ENCODE measurements around the gene STPG4. TPM values are rescaled to one million over a fixed set of nuclear protein-coding genes. Genes with fewer than 3 reads are reported as not detected.

The STPG4 gene
- total and polyA plus RNA-seq, 7 donors, result 0.03 TPM; not detected in 6

DNA sequence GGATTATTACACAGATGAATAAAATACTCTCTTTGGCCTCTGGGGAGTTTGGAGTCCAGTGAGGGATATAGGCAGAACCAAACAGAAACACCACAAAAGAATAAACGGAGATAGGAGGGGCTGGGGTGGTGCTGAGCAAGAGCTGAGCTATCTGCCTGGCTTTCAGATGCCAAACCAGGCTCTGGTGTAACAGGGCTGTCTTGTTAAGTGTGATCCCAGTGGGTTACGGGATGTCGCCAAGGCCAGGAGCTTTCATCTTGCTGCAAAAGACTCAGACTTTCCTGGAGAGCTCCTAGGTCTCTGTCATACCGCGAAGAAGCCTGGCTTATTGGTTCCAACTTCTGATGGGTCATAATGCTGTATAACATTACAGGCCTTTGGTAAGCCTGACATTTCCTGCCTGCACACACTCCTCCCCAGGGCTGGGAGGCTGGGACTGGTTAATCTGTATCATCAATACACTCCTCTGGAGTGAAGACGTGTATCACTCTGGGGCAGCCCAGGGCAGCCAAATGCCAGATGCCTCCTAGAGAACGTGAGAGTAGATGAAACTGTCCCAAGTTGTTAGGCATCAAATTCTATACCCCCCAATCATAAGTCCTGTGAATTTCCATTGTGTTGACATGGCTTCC lies 60.5 kb downstream of the STPG4 start:
- 75 to 83% (median 78%) methylated on average over 7 of the region's 7 CpGs for WGBS, 3 donors
- intact Hi-C loops (cut with DNase I), result no loop called here
- no peak for DNase-seq

DNA sequence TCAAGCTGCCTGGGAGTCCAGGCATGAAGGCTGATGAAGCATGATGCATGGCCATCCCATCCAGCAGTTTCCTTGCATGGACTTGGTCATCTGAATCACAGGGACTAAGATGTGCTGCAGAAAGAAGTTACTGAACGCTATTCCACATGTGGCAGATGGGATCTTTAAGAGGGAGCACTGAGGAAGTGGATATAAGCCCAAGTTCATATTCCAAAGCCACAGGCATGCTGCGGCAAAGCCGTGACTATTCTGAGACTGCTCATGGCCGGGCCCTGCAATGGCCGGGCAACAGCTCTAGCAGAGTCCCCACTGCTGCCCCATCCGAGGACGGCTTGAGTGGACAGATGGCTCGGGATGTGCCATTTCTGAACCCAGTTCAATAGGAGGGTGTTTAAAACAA lies 61.5 kb downstream of the STPG4 start:
- no peaks in the 10 kb centered on the region for H3K27me3 ChIP-seq (ENCODE audit: insufficient read depth in 3 of 3, low read length in 2 of 3)
- TF ChIP-seq, protein P1, sequence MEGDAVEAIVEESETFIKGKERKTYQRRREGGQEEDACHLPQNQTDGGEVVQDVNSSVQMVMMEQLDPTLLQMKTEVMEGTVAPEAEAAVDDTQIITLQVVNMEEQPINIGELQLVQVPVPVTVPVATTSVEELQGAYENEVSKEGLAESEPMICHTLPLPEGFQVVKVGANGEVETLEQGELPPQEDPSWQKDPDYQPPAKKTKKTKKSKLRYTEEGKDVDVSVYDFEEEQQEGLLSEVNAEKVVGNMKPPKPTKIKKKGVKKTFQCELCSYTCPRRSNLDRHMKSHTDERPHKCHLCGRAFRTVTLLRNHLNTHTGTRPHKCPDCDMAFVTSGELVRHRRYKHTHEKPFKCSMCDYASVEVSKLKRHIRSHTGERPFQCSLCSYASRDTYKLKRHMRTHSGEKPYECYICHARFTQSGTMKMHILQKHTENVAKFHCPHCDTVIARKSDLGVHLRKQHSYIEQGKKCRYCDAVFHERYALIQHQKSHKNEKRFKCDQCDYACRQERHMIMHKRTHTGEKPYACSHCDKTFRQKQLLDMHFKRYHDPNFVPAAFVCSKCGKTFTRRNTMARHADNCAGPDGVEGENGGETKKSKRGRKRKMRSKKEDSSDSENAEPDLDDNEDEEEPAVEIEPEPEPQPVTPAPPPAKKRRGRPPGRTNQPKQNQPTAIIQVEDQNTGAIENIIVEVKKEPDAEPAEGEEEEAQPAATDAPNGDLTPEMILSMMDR (IDR thresholded peaks at IDR 0.05), result no peak

More for the DNA sequence above, 60.5 kb downstream of the STPG4 start:
- H3K4me3 ChIP-seq, result no peak overlapping the region
- no peaks in the 10 kb centered on the region for H3K4me1 ChIP-seq
- TF ChIP-seq, protein P1 (IDR thresholded peaks at IDR 0.05), result no peak
- no peaks in the 10 kb centered on the region for H3K36me3 ChIP-seq (ENCODE audit: insufficient read depth in 1 of 2, low read depth in 1 of 2)
- no peak overlapping the region for H3K27ac ChIP-seq
- no peaks in the 10 kb centered on the region for H3K27me3 ChIP-seq (ENCODE audit: insufficient read depth in 3 of 3, low read length in 2 of 3)
- H3K9me3 ChIP-seq, result no peaks in the 10 kb centered on the region
- peak in 1 of 4 donors; percentile 52 for ATAC-seq

DNA sequence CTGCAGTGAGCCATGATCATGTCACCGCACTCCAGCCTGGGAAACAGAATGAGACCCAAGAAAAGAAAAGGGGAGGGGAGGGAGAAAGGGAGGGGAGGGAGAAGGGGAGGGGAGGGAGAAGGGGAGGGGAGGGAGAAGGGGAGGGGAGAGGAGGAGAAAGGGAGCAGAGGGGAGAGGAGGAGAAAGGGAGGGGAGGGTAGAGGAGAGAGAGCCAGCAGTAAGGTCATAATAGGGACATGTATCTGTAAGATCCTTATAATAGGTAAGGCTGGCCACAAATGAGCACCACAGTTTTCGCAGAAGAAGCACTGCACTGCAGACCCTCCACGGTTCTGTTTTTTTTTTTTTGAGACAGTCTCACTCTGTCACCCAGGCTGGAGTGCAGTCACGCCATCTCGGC lies 62.6 kb downstream of the STPG4 start:
- TF ChIP-seq, protein P1 (IDR thresholded peaks at IDR 0.05), result no peak
- H3K4me1 ChIP-seq, result peaks cover 16% of the 10 kb centered on the region
- H3K36me3 ChIP-seq (ENCODE audit: insufficient read depth in 1 of 2, low read depth in 1 of 2), result no peaks in the 10 kb centered on the region
- H3K4me3 ChIP-seq, result no peak overlapping the region
- ATAC-seq, result no peak
- no peak overlapping the region for H3K27ac ChIP-seq
- no peaks in the 10 kb centered on the region for H3K9me3 ChIP-seq
- WGBS, 3 donors, result 83 to 94% (median 88%) methylated on average over 5 of the region's 5 CpGs
- DNase-seq, result no peak
- intact Hi-C loops (cut with DNase I), result no loop called here
- H3K27me3 ChIP-seq (ENCODE audit: insufficient read depth in 3 of 3, low read length in 2 of 3), result no peaks in the 10 kb centered on the region

More for the DNA sequence above, 61.5 kb downstream of the STPG4 start:
- WGBS, 3 donors, result 93 to 97% (median 97%) methylated on average over 8 of the region's 8 CpGs
- Histone ChIP-seq H3K27ac (no peak overlapping the region), H3K9me3 (no peaks in the 10 kb centered on the region), H3K36me3 (ENCODE audit: insufficient read depth in 1 of 2, low read depth in 1 of 2) (no peaks in the 10 kb centered on the region), H3K4me1 (peaks cover 7% of the 10 kb centered on the region), H3K4me3 (no peak overlapping the region)
- intact Hi-C loops (cut with DNase I), result no loop called here
- ATAC-seq (no peak), DNase-seq (no peak)

DNA sequence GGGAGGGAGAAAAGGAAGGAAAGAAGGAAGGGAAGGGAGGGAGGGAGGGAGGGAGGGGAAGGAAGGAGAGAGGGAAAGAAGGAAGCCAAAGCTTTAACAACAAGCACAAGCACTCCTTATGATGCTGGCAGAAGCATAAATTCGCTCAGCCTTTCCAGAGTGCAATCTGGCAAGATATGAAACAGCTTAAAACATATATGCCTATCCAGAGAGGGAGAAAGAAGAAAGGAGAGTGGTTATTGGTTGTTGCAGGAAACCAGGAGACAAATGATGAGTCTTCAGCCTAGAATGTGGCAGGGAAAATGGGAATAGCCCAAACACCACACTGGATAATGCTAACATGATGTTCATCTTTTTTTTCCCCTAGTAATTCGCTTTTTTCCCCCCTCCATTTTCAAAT lies 64.0 kb downstream of the STPG4 start:
- TF ChIP-seq, protein P1 (IDR thresholded peaks at IDR 0.05), result no peak
- DNase-seq (no peak), ATAC-seq (no peak)
- Histone ChIP-seq H3K27ac (no peak overlapping the region), H3K4me3 (no peak overlapping the region), H3K9me3 (no peaks in the 10 kb centered on the region), H3K27me3 (ENCODE audit: insufficient read depth in 3 of 3, low read length in 2 of 3) (no peaks in the 10 kb centered on the region), H3K36me3 (ENCODE audit: insufficient read depth in 1 of 2, low read depth in 1 of 2) (no peaks in the 10 kb centered on the region), H3K4me1 (peaks cover 16% of the 10 kb centered on the region)
- WGBS, 3 donors, result 82 to 85% (median 84%) methylated on average over 2 of the region's 2 CpGs
- intact Hi-C loops (cut with DNase I), result no loop called here

DNA sequence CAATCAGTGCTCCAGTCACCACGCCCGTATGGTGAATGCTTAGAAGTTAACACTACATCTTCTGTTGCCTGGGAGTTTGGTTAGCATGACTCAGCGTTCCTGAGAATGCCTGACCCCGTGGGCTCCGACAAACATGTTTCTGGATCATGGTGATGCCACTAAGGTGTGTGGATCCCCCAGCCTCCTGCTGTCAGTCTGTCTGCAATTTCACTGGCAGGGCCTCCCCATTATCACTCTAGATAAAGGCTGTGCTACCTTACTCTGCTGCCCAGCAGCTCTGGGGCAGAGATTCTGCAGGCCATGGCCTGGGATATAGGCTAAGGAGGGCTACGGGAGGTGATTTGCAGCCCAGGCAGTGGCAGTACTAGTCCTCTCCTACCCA lies 66.0 kb downstream of the STPG4 start:
- no peak for DNase-seq
- TF ChIP-seq, protein P1 (IDR thresholded peaks at IDR 0.05), result no peak
- WGBS, 3 donors, result 66 to 71% (median 70%) methylated on average over 6 of the region's 6 CpGs
- intact Hi-C loops (cut with DNase I), result no loop called here
- H3K4me1 ChIP-seq, result peaks cover 23% of the 10 kb centered on the region
- no peak overlapping the region for H3K4me3 ChIP-seq
- H3K9me3 ChIP-seq, result no peaks in the 10 kb centered on the region
- no peak for ATAC-seq
- H3K27me3 ChIP-seq (ENCODE audit: insufficient read depth in 3 of 3, low read length in 2 of 3), result no peaks in the 10 kb centered on the region
- H3K27ac ChIP-seq, result peak overlapping the region; percentile 23
- H3K36me3 ChIP-seq (ENCODE audit: insufficient read depth in 1 of 2, low read depth in 1 of 2), result no peaks in the 10 kb centered on the region

Data from psoas muscle (tissue), 8 donors.